ENCODE measurements around the gene PLCD3. TPM values are rescaled to one million over a fixed set of nuclear protein-coding genes. Genes with fewer than 3 reads are reported as not detected.

PLCD3 gene
- total and polyA plus RNA-seq, 2 of the 13 experiments (the other 11 are each of a cell fraction or from before 2014, with no cell fraction given): 11.3 to 39.1 TPM

DNA sequence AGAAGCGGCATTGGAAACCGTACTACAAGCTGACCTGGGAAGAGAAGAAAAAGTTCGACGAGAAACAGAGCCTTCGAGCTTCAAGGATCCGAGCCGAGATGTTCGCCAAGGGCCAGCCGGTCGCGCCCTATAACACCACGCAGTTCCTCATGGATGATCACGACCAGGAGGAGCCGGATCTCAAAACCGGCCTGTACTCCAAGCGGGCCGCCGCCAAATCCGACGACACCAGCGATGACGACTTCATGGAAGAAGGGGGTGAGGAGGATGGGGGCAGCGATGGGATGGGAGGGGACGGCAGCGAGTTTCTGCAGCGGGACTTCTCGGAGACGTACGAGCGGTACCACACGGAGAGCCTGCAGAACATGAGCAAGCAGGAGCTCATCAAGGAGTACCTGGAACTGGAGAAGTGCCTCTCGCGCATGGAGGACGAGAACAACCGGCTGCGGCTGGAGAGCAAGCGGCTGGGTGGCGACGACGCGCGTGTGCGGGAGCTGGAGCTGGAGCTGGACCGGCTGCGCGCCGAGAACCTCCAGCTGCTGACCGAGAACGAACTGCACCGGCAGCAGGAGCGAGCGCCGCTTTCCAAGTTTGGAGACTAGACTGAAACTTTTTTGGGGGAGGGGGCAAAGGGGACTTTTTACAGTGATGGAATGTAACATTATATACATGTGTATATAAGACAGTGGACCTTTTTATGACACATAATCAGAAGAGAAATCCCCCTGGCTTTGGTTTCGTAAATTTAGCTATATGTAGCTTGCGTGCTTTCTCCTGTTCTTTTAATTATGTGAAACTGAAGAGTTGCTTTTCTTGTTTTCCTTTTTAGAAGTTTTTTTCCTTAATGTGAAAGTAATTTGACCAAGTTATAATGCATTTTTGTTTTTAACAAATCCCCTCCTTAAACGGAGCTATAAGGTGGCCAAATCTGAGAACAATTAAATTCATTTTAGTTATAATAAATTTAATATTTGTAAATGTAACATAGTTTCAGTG, 17.7 kb upstream of the PLCD3 start (continued):
- peak; percentile 31; the same call in 1 of the 2 replicates for TF ChIP-seq HOXA3 (CRISPR knock-in tag; IDR thresholded peaks at IDR 0.05)
- peak; percentile 45; the same call in 1 of the 2 replicates for TF ChIP-seq GPN1 (CRISPR knock-in tag; IDR thresholded peaks at IDR 0.05; ENCODE audit: borderline replicate concordance)
- TF ChIP-seq, protein P1, sequence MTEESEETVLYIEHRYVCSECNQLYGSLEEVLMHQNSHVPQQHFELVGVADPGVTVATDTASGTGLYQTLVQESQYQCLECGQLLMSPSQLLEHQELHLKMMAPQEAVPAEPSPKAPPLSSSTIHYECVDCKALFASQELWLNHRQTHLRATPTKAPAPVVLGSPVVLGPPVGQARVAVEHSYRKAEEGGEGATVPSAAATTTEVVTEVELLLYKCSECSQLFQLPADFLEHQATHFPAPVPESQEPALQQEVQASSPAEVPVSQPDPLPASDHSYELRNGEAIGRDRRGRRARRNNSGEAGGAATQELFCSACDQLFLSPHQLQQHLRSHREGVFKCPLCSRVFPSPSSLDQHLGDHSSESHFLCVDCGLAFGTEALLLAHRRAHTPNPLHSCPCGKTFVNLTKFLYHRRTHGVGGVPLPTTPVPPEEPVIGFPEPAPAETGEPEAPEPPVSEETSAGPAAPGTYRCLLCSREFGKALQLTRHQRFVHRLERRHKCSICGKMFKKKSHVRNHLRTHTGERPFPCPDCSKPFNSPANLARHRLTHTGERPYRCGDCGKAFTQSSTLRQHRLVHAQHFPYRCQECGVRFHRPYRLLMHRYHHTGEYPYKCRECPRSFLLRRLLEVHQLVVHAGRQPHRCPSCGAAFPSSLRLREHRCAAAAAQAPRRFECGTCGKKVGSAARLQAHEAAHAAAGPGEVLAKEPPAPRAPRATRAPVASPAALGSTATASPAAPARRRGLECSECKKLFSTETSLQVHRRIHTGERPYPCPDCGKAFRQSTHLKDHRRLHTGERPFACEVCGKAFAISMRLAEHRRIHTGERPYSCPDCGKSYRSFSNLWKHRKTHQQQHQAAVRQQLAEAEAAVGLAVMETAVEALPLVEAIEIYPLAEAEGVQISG (CRISPR knock-in tag; IDR thresholded peaks at IDR 0.05): 0 out of 2 replicates have a peak, but pooled peaks have one; percentile 5
- TF ChIP-seq KLF12 (CRISPR knock-in tag; IDR thresholded peaks at IDR 0.05; ENCODE audit: borderline replicate concordance): 0 out of 2 replicates have a peak, but pooled peaks have one; percentile 43
- peak; percentile 46; the same call in 1 of the 2 replicates for TF ChIP-seq ZBTB38 (CRISPR knock-in tag; IDR thresholded peaks at IDR 0.05)
- TF ChIP-seq ZNF7 (CRISPR knock-in tag; IDR thresholded peaks at IDR 0.05): no peak
- TF ChIP-seq NKX3-1 (CRISPR knock-in tag; IDR thresholded peaks at IDR 0.05): peak; percentile 50; the same call in 1 of the 2 replicates
- TF ChIP-seq ZNF672 (CRISPR knock-in tag; IDR thresholded peaks at IDR 0.05): 0 out of 2 replicates have a peak, but pooled peaks have one; percentile 34
- TF ChIP-seq NFKB2 (CRISPR knock-in tag; IDR thresholded peaks at IDR 0.05; ENCODE audit: borderline replicate concordance): peak; percentile 80; the same call in 1 of the 2 replicates
- TF ChIP-seq HNRNPLL (IDR thresholded peaks at IDR 0.05; ENCODE audit: low read depth, low read length, poor library complexity, severe bottlenecking): peak; percentile 39
- TF ChIP-seq ZNF180 (CRISPR knock-in tag; IDR thresholded peaks at IDR 0.05; ENCODE audit: borderline replicate concordance, low read depth): no peak
- 0 out of 2 replicates have a peak, but pooled peaks have one; percentile 19 for TF ChIP-seq TRIM24 (CRISPR knock-in tag; IDR thresholded peaks at IDR 0.05)
- TF ChIP-seq RFXAP (CRISPR knock-in tag; IDR thresholded peaks at IDR 0.05; ENCODE audit: borderline replicate concordance): no peak
- 0 out of 2 replicates have a peak, but pooled peaks have one; percentile 21 for TF ChIP-seq ZNF446 (CRISPR knock-in tag; IDR thresholded peaks at IDR 0.05)
- TF ChIP-seq ZNF556 (CRISPR knock-in tag; IDR thresholded peaks at IDR 0.05; ENCODE audit: borderline replicate concordance): 0 out of 2 replicates have a peak, but pooled peaks have one; percentile 74
- TF ChIP-seq ZNF44 (CRISPR knock-in tag; IDR thresholded peaks at IDR 0.05): 0 out of 2 replicates have a peak, but pooled peaks have one; percentile 55
- peak; percentile 25; the same call in 1 of the 2 replicates for TF ChIP-seq ZNF431 (CRISPR knock-in tag; IDR thresholded peaks at IDR 0.05; ENCODE audit: borderline replicate concordance, low read depth)
- TF ChIP-seq GTF3A (CRISPR knock-in tag; conservative IDR thresholded peaks at IDR 0.05): 0 out of 2 replicates have a peak, but pooled peaks have one; percentile 14
- TF ChIP-seq, protein P2, sequence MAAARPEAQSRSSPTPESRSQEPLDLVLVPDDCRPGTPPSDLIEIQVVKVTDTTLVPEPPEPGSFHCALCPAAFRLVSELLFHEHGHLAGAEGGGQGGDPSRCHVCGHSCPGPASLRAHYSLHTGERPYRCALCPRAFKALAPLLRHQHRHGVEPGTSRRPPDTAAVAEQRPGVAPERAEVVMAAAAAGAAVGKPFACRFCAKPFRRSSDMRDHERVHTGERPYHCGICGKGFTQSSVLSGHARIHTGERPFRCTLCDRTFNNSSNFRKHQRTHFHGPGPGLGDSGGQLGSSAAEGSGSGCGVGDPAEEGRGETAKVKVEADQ (CRISPR knock-in tag; IDR thresholded peaks at IDR 0.05; ENCODE audit: borderline replicate concordance): peak; percentile 47; the same call in 1 of the 2 replicates
- 0 out of 2 replicates have a peak, but pooled peaks have one; percentile 22 for TF ChIP-seq BORCS8-MEF2B (CRISPR knock-in tag; IDR thresholded peaks at IDR 0.05)
- TF ChIP-seq, protein P3, sequence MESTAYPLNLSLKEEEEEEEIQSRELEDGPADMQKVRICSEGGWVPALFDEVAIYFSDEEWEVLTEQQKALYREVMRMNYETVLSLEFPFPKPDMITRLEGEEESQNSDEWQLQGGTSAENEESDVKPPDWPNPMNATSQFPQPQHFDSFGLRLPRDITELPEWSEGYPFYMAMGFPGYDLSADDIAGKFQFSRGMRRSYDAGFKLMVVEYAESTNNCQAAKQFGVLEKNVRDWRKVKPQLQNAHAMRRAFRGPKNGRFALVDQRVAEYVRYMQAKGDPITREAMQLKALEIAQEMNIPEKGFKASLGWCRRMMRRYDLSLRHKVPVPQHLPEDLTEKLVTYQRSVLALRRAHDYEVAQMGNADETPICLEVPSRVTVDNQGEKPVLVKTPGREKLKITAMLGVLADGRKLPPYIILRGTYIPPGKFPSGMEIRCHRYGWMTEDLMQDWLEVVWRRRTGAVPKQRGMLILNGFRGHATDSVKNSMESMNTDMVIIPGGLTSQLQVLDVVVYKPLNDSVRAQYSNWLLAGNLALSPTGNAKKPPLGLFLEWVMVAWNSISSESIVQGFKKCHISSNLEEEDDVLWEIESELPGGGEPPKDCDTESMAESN (CRISPR knock-in tag; conservative IDR thresholded peaks at IDR 0.05): peak; percentile 82; the same call in 1 of the 2 replicates
